ENCODE measurements around the gene XCL2.
"Not testable (repeated sequence)": the region's sequence is repeated elsewhere in the genome, so short reads cannot be mapped to it uniquely, and the experiment has no call there.

Gene XCL2, protein sequence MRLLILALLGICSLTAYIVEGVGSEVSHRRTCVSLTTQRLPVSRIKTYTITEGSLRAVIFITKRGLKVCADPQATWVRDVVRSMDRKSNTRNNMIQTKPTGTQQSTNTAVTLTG

DNA sequence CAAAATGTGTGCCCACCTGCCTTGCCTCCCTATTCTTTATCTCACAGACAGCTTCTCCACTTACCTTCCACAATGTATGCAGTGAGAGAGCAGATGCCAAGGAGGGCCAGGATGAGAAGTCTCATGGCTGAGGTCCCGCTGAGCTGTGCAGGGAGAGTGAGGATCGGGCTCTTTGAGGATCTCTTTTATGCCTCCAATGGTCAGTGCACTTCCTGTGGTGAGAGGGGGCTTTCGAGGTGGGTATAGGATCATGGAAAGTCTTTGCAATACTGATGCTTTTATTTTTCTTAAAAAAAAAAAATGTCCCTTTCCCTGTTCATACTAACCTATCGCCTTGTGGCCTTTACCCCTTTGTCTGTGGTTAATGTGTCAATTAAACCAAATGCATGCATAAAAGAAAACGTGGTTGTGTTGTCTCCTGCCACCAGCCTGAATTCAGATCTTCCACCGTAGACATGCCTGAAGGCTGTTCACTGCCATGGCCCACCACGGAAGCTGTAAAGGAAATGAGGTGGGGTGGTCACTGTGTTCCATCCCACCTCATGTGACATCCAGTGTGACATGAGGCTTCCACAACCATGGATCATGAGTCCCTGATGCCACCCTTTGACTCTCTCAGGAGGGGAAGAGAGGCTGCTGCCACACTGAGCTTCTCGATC is at the start of gene XCL2:
Gene XCL2 (minus strand): TSS at position 158 of the 659 bp plus-strand sequence. CDS start 33 bp downstream, at position 125.
- DNase-seq, result not testable (repeated sequence)

DNA sequence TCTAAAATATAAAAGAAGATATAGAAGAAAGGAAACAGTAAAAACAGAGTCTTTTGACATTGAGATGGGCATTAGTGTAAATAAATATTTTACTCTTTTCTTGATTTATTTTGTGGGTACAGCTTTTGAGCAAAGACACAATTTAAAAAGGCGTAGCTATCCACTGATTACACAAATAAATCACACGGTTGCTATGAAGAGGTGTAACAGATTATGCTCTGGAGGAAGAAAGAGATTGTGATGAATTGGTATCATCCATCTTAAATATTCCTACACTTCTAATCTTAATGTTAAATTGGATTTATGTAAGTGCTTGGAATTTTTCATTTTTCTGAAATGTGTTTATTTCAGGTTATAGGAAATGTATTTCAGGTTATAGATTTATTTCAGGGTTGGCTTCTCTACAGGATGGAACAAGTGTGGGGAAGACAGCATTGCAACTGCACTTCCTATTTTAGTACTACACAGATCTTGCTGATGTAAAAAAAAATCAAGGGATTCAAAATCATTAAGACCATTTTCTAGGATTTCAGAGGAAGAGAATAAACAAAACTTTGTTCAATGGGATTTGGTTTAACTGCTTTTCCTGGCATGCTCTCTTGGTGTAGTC is 47.9 kb upstream of the XCL2 start:
- no peak for DNase-seq

DNA sequence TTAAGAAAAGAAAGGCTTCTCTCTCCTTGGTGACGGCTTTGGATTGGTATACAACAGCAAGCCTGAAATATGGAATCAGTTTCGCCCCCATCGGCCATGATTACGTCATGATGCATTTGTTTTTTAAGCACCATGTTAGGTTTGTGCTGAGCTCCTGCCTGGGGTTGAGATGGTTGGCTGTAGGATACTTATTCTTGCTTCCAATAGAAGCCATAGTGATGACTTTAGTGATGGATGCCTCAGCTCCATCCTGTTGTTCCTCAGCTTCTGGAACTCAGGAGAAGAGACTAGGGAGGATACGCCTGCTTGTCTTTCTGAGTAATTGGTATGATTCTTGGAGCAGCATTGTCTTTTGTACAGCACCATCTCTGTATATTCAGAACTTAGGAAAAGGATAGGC is 47.3 kb upstream of the XCL2 start:
- DNase-seq, result no peak

DNA sequence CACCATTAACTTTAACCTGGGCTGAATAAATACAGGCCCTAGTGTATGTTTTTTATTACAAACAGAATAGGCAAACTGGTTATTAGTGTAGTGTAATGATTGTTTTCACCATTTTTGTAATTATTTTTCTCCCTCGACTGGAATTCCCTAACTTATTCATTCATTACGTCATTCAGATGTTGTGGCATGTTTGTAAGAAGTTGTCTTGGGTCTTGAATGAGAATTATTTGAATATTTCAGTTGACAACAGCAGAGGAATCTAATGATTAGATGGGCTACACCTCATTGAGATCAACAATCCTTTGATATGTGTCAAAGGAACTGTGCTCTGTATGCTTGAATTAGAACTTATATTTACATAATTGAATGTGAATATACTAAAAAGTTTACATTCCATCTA is 45.4 kb upstream of the XCL2 start:
- DNase-seq, result no peak

DNA sequence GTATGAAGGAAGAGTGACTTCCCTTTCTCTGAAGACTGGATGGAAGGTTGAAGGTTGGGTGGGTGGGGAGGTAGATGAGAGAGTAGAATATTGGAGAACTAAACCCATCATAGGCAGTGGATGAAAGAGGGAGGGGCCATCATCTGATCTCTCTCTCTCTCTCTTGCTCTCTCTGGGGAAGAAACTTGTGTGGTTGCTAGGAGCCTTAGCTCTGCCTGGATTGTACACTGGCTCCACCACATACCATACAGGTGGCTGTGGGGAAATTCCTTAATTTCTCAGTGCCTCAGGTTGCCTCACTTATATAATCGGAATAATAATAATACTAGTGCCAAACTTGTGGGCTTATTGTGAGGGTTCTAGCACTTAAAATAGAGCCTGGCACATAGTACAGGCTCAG is 42.1 kb upstream of the XCL2 start:
- no peak for DNase-seq

DNA sequence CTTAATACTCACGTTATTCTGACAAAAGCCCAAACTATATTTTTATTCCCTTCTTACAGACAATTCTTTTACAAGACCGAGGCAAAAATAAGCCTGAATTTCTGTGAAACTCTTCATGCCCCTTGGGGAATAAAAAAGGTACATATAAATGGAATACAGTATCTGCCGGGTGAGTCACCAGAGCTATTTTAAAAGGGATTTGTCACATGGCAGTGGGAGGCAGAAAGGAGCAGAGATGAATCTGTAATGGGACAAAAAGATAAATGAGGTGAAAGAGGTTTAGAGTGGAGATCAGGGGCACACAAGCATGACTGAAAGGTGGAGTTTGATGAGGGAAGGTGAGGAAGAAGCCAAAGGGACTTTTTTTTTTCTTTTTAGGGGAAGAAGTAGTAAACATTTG is 41.4 kb upstream of the XCL2 start:
- DNase-seq, result no peak

DNA sequence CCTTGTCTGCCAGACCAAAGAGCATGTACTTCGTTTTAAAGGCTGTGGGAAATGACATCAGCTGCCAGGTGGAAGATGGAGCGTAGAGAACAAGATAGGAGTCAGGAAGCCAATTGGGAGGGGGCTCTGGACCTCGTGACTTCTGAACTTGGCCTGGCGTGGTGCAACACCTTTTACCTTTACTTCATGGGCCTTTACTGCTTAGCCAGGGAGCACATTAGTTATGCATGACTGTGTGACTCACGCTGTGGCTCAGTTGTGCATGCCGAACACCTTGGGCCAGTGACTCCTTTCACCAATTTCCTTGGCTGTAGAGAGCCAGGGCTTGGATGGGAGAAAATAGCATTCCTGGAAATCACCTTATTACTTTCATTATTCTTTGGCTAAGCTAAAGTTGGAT is 39.8 kb upstream of the XCL2 start:
- no peak for DNase-seq

DNA sequence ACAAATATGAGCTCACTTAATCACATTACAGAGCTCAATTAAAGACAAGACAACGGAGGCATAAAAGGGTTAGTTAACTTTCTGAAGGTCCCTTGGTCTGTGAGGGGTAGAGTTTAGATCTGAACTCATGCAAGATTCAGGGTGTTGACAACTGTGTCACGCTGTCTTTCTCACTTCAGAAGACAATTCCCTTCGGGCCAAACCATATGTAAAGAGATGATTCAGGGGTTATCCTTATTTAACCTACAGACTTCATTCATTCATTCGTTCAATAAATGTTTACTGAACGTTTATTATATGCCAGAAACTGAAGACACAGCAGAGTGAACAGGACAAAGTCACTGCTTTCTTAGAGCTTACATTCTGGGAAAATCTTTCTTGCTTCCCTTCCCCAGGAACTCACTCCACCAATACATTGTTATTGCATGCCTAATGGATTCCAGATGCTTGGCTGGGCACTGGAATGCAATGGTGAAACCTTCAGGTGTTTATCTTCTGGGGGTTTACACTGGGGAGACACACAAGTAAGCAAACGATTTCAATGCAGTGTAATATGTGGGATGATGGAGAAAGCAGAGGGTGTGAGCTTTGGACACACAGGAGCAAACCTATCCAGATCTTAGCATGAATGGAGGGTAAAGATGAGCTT is 39.0 kb upstream of the XCL2 start:
- DNase-seq, result no peak

DNA sequence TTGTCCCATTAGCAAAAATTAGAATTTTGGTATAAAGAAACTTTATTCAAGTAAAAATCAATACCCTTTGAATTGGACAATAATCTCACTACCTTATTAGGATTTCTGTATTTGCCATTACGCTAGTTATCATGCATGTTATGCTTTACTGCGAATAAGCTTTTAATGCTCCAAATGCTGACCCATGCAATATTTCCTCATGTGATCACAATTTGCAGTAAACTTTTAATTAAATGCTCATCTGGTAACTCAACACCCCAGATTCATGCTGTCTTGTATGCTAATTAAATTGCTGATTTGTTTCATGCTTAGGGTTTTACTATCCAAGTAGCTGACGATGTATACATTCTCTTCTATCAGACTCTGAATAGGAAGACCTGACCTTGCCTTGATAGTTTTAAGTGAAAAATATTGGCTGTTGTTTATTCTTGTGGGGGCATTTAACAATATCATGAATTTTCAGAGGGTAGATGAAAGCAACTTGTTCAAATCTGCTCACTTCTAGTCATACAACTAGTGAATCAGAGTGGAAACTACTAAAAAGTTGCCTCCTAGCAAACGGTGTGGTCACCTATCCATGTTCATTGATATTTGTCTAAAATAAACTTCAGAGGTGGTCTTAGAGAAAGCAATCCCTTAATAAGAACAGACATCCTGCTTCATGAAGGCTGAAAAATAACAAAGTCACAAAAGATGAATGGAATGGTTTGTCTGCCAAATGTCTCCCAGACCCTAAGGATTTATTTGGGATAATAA is 38.2 kb upstream of the XCL2 start:
- DNase-seq, result no peak

DNA sequence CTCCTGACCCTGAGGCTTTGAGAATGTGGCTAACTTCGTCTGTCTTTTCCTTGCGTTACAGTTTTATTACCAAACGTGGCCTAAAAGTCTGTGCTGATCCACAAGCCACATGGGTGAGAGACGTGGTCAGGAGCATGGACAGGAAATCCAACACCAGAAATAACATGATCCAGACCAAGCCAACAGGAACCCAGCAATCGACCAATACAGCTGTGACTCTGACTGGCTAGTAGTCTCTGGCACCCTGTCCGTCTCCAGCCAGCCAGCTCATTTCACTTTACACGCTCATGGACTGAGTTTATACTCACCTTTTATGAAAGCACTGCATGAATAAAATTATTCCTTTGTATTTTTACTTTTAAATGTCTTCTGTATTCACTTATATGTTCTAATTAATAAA is 37.2 kb upstream of the XCL2 start:
- not testable (repeated sequence) for DNase-seq

DNA sequence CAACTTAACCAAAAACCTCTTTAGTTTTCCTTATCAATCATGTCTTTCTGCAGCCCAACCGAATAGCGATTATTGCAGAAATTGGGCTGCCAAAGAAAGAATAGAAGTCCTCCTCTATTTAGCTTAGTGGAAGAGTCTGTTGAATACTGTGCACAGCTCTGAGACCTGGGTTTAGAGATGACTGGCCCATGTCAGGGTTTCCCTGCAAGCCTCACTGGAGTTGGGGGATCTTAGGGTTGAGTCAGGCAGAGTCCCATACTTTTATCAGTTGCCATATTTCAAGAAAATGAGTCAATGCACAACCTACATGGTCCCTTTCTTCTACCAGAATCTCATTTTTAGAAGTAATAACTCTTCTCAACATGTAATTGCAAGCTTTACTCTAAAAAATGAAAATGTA is 36.5 kb upstream of the XCL2 start:
- not testable (repeated sequence) for DNase-seq

DNA sequence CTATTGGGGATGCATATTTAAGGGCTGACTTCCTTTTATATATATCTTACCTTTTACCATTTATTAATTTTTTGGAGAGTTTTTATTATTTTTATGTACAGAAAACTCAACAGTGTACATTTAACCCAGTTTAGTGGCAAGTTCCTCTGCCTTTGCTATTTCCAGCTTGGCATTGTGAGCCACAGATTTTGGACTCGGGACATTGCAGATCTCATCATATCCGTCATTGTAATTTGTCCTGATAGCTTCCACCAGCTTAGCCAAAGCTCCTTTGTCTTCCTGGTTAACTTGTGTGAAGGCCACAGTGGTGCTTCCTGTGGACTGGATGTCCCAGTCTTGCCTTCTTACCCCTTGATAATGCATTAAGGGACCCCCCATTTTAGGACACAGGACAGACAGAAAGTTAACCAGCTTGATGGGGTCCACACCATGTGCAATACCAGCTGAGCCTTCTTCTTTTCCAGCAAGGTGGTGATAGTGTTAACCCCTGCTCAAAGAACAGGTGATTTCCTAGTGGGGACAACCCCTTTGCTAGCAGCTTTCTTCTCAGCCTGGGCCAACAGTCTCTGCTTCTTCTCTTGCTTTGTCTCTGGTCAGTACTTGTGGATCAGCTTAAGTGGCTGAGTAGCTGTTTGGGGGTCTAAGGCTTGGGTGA is 34.9 kb upstream of the XCL2 start:
- DNase-seq, result not testable (repeated sequence)

DNA sequence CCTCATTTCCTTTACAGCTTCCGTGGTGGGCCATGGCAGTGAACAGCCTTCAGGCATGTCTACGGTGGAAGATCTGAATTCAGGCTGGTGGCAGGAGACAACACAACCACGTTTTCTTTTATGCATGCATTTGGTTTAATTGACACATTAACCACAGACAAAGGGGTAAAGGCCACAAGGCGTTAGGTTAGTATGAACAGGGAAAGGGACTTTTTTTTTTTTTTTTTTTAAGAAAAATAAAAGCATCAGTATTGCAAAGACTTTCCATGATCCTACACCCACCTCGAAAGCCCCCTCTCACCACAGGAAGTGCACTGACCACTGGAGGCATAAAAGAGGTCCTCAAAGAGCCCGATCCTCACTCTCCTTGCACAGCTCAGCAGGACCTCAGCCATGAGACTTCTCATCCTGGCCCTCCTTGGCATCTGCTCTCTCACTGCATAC is 32.5 kb upstream of the XCL2 start, which contains the start of gene XCL1:
Gene XCL1 (plus strand): TSS at position 361 of the 444 bp plus-strand sequence. CDS start 33 bp downstream, at position 394.
- DNase-seq, result not testable (repeated sequence)

DNA sequence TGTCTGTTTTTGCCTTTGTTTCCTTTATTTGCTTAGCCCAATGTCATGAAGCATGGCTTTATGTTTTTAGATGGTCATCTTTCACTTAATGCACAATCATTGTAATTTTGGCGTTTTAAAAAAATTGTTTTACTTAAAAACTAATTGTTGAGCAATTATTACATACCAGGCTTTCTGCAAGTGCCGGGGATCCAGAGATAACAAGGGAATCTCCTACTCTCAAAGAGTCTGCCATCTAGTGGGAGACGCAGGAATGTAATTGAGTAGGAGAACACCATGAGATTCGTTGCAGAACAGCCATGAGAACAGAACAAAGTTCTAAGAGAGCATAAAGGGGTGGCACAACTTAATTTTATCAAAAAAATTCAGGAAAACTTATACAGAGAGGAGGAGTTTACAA is 30.4 kb upstream of the XCL2 start:
- not testable (repeated sequence) for DNase-seq

DNA sequence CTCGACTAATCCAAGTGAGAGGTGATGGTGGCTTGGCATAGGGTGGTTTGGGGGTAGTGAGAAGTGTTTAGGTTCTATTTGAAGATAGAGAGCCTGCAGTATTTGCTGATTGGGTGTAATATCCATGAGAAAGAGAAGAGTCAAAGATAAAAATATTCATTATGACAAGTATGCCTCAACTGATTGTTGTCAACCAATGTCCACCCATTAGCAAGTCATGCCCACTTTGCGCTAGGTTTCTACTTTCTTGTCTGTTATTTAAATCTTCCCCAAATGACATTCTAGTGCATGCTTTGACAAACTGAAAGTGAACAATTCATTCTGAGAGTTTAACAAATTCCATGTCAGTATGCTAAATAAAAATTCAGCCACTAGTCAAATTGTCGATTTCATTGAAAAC is 28.8 kb upstream of the XCL2 start:
- no peak for DNase-seq

DNA sequence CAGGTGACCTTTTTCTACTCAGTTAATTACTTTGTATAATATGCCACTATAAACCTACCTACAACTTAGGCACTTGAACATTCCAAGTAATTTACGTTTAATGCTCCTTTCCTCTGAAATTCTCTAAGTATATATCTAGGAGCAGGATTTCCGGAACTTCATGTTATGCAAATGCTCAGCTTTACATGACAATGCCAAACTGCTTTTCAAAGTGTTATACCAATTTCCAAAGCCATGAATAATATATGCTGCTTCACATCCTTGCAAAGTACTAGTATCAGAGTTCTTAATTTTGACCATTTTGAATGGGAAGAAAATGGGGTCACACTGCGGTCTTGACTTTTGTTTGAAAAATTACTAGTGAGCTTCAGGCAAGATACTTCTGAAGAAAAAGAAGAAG is 26.9 kb upstream of the XCL2 start:
- DNase-seq, result no peak

DNA sequence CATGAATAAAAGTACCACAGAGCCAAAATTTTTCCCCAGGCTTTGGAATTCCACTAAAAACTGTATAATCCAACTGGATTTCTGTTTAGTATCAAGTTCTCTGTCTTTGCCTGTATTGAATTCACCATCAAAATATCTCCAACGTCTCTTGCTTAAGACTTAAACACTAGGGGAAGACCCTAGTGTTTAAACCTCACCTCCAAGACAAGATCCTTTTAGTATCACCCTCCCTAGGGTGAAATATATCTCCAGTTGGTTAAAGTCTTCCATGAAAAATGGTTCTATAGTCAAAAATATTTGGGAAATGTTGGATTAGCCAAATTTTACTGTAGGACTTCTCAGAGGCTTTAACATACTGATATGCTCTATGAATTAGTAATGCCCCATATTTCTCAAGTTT is 24.5 kb upstream of the XCL2 start:
- no peak for DNase-seq

DNA sequence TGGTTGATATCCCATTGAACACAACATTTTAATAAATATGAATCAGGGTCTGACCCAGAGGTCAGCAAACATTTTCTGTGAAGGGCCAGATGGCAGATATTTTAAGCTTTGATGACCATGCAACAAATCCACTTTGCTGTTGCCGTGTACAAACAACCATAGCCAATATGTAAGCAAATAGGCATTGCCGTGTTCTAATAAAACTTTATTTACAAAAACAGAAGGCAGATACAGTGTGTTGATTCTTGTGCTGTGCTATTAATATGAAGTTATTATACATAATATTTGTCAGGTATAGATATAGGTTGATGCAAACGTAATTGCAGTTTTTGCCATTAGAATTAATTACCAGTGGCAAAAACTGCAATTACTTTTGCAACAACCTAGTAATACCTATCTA is 23.8 kb upstream of the XCL2 start:
- DNase-seq, result no peak

DNA sequence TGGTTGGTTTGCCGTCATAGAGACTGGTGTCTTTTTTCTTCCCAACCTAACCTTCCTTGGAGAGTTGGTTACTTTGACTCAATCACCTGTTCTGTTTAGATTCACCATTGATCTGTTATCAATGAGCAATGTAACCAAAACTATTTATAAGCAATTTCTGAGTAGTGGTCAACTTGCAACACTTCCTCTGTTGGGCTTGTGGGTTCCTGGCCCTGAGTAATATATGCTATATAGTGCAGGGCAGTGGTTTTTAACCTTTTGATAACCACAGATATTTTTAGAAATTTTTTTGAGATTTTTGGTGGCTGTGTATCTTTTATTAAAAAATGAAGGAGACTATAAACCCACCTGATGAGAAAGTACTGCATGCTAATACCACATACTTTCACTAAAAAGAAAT is 23.2 kb upstream of the XCL2 start:
- no peak for DNase-seq

DNA sequence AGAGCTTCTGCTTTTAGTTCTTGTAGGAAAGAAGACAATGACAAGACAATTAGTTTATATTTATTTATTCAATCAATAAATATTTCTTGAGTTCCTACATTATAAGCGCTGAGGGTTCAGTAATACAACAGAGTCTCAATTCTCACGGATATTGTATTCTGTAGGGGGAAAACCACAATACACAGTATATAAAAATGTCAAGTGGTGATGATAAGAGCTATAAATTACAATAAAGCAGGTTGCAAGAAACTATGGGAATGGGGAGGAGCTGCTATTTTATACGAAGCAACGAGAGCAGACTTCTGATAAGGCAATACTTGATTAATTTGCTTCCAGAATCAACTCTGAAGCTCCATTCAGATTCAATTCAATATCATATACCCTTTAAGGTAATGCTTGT is 22.0 kb upstream of the XCL2 start:
- no peak for DNase-seq

DNA sequence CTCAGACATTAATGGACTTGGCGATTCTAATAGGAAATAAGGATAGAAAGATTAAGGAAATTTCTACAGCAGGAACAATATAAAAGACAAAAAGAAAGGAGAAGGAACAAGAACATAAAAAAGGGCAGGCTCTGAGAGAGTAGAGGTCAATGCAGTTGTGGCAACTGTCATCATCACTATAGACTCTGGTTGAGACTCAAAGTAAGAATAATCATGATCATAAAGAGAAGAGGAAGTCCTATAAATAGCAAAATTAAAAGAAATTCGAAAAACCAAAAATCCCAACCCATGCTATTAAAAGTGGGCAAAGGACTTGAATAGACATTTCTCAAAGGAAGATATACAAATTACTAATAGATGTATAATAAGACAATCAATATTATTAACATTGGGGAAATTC is 18.2 kb upstream of the XCL2 start:
- DNase-seq, result no peak

DNA sequence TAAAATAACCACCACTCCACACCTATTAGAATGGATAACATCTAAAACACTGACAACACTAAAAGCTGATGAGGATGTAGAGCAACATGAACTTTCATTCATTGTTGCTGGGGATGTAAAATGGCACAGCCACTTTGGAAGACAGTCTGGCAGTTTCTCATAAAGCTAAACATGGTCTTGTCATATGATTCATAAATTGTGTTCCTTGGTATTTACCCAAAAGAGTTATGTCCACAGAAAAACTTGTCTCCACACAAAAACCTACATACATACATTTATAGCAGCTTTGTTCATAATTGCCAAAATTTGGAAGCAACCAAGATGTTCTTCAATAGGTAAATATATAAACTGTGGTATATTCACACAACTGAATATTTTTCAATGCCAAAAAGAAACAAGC is 16.6 kb upstream of the XCL2 start:
- DNase-seq, result no peak

DNA sequence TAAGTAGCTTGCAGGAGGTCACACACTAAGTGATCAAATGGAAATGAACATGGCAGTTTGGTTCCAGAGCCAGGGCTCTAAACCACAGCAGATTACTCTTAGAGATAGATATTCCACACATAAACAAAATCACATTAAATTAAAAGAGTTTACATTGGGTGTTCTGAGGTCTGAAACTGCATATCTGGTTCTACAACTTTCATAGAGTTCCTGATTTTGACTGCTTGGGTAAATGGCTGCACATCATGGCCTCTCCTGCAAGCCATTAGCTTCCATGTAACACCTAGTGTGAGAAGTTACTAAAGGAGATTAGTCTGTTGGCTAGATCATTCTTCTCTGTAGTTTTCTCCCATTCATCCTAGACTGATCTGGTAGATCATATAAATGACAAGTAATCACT is 12.8 kb upstream of the XCL2 start:
- no peak for DNase-seq

All from stimulated activated CD4-positive, alpha-beta T cell treated with anti-CD3 and anti-CD28 coated beads, Interleukin-4, amount 100 ng/mL, for 1 hour (primary cell).